ENCODE data around the gene PPP1R27.

DNA sequence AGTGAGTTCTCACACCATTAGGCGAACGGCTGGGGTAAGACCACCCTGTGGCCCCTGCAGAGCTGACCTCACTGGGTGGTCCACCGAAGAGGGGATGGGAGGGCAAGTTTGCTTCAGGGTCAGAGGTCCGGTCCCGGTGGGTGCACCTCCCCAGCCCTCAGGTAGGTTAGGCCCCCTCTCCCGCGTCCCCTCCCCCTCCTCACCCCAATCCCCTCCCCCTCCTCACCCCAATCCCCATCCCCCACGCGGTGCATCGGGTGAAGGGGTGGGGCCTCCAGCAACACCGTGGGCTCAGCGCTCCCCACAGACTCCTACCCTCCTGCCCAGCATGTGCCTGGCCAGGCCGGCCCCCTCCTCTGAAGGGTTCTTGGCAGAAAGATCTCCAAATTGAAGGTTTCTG lies 15.1 kb downstream of the PPP1R27 start:
- TF ChIP-seq NR3C1 (CRISPR knock-in tag; IDR thresholded peaks at IDR 0.05) (no peak), ZNF23 (CRISPR knock-in tag; IDR thresholded peaks at IDR 0.05) (no peak), CEBPB (tag; IDR thresholded peaks at IDR 0.05) (no peak)
- TF ChIP-seq, protein P1, sequence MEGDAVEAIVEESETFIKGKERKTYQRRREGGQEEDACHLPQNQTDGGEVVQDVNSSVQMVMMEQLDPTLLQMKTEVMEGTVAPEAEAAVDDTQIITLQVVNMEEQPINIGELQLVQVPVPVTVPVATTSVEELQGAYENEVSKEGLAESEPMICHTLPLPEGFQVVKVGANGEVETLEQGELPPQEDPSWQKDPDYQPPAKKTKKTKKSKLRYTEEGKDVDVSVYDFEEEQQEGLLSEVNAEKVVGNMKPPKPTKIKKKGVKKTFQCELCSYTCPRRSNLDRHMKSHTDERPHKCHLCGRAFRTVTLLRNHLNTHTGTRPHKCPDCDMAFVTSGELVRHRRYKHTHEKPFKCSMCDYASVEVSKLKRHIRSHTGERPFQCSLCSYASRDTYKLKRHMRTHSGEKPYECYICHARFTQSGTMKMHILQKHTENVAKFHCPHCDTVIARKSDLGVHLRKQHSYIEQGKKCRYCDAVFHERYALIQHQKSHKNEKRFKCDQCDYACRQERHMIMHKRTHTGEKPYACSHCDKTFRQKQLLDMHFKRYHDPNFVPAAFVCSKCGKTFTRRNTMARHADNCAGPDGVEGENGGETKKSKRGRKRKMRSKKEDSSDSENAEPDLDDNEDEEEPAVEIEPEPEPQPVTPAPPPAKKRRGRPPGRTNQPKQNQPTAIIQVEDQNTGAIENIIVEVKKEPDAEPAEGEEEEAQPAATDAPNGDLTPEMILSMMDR (IDR thresholded peaks at IDR 0.05 in 2 of 3, conservative IDR thresholded peaks at IDR 0.05 in 1 of 3; ENCODE audit: insufficient read depth in 2 of 3, low read depth in 1 of 3, low read length in 3 of 3) = no peak
- TF ChIP-seq, protein P2, sequence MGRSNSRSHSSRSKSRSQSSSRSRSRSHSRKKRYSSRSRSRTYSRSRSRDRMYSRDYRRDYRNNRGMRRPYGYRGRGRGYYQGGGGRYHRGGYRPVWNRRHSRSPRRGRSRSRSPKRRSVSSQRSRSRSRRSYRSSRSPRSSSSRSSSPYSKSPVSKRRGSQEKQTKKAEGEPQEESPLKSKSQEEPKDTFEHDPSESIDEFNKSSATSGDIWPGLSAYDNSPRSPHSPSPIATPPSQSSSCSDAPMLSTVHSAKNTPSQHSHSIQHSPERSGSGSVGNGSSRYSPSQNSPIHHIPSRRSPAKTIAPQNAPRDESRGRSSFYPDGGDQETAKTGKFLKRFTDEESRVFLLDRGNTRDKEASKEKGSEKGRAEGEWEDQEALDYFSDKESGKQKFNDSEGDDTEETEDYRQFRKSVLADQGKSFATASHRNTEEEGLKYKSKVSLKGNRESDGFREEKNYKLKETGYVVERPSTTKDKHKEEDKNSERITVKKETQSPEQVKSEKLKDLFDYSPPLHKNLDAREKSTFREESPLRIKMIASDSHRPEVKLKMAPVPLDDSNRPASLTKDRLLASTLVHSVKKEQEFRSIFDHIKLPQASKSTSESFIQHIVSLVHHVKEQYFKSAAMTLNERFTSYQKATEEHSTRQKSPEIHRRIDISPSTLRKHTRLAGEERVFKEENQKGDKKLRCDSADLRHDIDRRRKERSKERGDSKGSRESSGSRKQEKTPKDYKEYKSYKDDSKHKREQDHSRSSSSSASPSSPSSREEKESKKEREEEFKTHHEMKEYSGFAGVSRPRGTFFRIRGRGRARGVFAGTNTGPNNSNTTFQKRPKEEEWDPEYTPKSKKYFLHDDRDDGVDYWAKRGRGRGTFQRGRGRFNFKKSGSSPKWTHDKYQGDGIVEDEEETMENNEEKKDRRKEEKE (IDR thresholded peaks at IDR 0.05; ENCODE audit: borderline replicate concordance in 1 of 2, control insufficient read depth in 1 of 2, low read depth in 2 of 2, low read length in 1 of 2) = no peak
- TF ChIP-seq, protein P3, sequence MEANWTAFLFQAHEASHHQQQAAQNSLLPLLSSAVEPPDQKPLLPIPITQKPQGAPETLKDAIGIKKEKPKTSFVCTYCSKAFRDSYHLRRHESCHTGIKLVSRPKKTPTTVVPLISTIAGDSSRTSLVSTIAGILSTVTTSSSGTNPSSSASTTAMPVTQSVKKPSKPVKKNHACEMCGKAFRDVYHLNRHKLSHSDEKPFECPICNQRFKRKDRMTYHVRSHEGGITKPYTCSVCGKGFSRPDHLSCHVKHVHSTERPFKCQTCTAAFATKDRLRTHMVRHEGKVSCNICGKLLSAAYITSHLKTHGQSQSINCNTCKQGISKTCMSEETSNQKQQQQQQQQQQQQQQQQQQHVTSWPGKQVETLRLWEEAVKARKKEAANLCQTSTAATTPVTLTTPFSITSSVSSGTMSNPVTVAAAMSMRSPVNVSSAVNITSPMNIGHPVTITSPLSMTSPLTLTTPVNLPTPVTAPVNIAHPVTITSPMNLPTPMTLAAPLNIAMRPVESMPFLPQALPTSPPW (CRISPR knock-in tag; IDR thresholded peaks at IDR 0.05) = no peak
- TF ChIP-seq, protein P4, sequence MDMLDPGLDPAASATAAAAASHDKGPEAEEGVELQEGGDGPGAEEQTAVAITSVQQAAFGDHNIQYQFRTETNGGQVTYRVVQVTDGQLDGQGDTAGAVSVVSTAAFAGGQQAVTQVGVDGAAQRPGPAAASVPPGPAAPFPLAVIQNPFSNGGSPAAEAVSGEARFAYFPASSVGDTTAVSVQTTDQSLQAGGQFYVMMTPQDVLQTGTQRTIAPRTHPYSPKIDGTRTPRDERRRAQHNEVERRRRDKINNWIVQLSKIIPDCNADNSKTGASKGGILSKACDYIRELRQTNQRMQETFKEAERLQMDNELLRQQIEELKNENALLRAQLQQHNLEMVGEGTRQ (CRISPR knock-in tag; IDR thresholded peaks at IDR 0.05) = no peak
